WERI-Rb-1 (cell line): ENCODE results near the gene HSPB9.

Source experiments
- DNase-seq: peaks from one replicate; pipeline ENCODE4 v3.0.0-alpha.2; 2020
- H3K27ac ChIP-seq: fragments of 250-450 bp; sonication (Bioruptor Pico); 2 replicates; pipeline ENCODE4 v1.5.1; 2020; ENCODE audit warnings: mild to moderate bottlenecking, moderate library complexity
- H3K27me3 ChIP-seq: fragments of 250-450 bp; sonication (Bioruptor Pico); 2 replicates; pipeline ENCODE4 v1.5.1; 2021; ENCODE audit warnings: mild to moderate bottlenecking, low read depth, moderate library complexity; ENCODE audit not compliant: insufficient read depth, severe bottlenecking
- H3K36me3 ChIP-seq: fragments of 250-450 bp; sonication (Bioruptor Pico); 2 replicates; pipeline ENCODE4 v1.5.1; 2020; ENCODE audit warnings: mild to moderate bottlenecking, moderate library complexity
- H3K4me3 ChIP-seq: 2 replicates; pipeline ENCODE4 v1.5.1; 2011; ENCODE audit warnings: low read depth, mild to moderate bottlenecking, control low read depth, low read length
- H3K9me3 ChIP-seq: fragments of 250-450 bp; sonication (Bioruptor Pico); 2 replicates; pipeline ENCODE4 v1.5.1; 2021; ENCODE audit warnings: mild to moderate bottlenecking, moderate library complexity; ENCODE audit not compliant: severe bottlenecking
- TF ChIP-seq, protein P1 (sequence below): IDR thresholded peaks from 2 replicates; pipeline ENCODE4 v1.5.1; 2011; ENCODE audit warnings: low read depth, mild to moderate bottlenecking, control low read depth, inconsistent platforms, low read length

The HSPB9 gene

DNA sequence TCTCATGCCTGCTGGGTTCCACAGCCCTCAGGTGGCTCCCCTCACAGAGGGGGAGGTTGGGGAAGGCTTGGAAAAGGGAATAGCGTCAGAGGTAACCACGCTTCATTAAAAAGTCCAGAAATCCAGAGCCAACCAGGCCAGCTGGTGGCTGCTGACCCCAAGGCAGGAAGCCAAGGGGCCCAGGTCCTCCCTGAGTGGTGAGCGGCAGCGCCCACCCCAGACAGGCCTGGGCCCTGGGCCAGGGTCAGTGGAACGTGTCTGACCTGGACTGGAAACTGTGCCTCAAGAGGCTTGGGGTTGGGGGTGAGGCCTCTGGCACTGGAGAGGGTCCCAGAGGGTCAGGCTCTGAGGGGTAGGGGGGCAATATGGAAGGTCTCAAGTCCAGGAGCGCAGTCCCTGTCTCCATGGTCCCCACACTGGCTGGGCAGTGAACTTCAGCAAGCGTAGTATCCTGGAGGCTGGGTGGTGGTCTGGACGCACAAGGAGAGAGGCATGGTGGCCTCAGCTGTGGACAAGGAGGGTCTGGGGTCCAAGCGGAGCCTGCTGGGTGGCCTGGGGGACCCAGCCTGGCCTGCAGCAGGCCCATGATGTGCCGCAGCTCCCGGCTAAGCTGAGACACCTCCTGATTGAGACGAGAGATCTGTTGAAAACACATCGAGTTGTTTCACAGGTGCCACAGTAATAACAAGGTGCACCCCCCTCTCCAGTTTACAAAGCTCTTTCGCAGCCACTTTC lies 37.4 kb downstream of the HSPB9 start:
- Histone ChIP-seq H3K27ac (no peak overlapping the region), H3K4me3 (no peak overlapping the region), H3K27me3 (no peaks in the 10 kb centered on the region), H3K9me3 (peaks cover 4% of the 10 kb centered on the region), H3K36me3 (no peaks in the 10 kb centered on the region)
- no peak for DNase-seq
- TF ChIP-seq, protein P1, sequence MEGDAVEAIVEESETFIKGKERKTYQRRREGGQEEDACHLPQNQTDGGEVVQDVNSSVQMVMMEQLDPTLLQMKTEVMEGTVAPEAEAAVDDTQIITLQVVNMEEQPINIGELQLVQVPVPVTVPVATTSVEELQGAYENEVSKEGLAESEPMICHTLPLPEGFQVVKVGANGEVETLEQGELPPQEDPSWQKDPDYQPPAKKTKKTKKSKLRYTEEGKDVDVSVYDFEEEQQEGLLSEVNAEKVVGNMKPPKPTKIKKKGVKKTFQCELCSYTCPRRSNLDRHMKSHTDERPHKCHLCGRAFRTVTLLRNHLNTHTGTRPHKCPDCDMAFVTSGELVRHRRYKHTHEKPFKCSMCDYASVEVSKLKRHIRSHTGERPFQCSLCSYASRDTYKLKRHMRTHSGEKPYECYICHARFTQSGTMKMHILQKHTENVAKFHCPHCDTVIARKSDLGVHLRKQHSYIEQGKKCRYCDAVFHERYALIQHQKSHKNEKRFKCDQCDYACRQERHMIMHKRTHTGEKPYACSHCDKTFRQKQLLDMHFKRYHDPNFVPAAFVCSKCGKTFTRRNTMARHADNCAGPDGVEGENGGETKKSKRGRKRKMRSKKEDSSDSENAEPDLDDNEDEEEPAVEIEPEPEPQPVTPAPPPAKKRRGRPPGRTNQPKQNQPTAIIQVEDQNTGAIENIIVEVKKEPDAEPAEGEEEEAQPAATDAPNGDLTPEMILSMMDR: no peak

DNA sequence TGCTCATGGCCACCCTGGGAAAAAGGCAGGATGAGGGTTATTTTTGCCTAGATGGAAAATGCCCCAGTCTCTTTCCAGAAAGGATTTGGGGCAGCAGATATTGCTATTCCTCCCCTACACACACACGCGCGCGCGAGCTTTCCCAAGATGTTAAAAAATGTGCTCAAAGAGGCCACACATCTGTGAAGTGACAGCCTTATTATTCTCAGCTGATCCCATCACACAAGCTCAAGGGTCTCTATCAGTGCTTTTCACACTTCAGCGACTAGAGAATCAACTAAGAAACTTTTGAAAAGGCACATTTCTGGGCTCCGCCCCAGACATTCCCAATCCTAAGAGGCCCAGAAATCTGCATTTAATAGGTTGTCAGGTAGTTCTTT lies 37.9 kb downstream of the HSPB9 start:
- Histone ChIP-seq H3K4me3 (no peak overlapping the region), H3K9me3 (peaks cover 2% of the 10 kb centered on the region), H3K27me3 (no peaks in the 10 kb centered on the region), H3K27ac (no peak overlapping the region), H3K36me3 (no peaks in the 10 kb centered on the region)
- no peak for DNase-seq
- TF ChIP-seq, protein P1: no peak

- Histone ChIP-seq H3K36me3 (no peaks in the 10 kb centered on the region), H3K9me3 (no peaks in the 10 kb centered on the region), H3K27me3 (no peaks in the 10 kb centered on the region), H3K4me3 (no peak overlapping the region), H3K27ac (no peak overlapping the region)
- TF ChIP-seq, protein P1: peak; percentile 85
- DNase-seq: peak; percentile 68
These were observed 40.5 kb downstream of the HSPB9 start for GRCh38 chr17:42163113-42163512.

- no peaks in the 10 kb centered on the region for H3K27me3 ChIP-seq
- no peaks in the 10 kb centered on the region for H3K9me3 ChIP-seq
- DNase-seq: no peak
- TF ChIP-seq, protein P1: no peak
- no peak overlapping the region for H3K4me3 ChIP-seq
- no peaks in the 10 kb centered on the region for H3K36me3 ChIP-seq
- H3K27ac ChIP-seq: no peak overlapping the region
These were observed 41.2 kb downstream of the HSPB9 start for GRCh38 chr17:42163696-42164407.

DNA sequence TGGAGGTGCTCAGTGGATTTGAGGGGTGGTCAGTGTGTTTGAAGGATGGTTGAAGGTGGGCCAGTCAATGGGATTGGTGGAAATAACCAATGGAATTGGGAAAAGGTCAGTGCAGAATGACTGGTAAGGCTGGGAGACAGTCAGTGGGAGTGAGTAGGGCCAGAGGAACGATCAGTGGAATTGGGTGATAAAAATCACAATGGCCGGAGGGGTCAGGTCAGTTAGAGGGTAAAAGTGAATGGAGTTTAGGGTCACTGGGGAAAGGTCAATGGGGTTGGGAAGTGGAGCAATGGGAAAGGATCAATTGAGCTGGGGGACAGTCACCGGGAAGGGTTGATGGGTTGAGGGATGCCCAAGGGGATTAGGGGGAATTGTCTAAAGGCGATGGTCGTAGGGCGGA lies 43.1 kb downstream of the HSPB9 start:
- TF ChIP-seq, protein P1: no peak
- Histone ChIP-seq H3K27me3 (no peaks in the 10 kb centered on the region), H3K4me3 (no peak overlapping the region), H3K27ac (no peak overlapping the region), H3K36me3 (no peaks in the 10 kb centered on the region; the same call in 1 of the 2 replicates), H3K9me3 (no peaks in the 10 kb centered on the region)
- DNase-seq: no peak
